MM.1S (cell line): Measurements from ENCODE around the gene EGLN2.
"Not testable (repeated sequence)": the region's sequence is repeated elsewhere in the genome, so short reads cannot be mapped to it uniquely, and the experiment has no call there.

Experiments
- DNase-seq: peaks from one replicate; pipeline ENCODE4 v3.0.0-alpha.2; 2015
- H2AFZ ChIP-seq: fragments of 300-600 bp; sonication (generic); 2 replicates; pipeline ENCODE4 v1.6.0; 2016; ENCODE audit warnings: antibody characterized with exemption, low read length
- H3F3A ChIP-seq: fragments of 300-600 bp; sonication (generic); 2 replicates; pipeline ENCODE4 v1.6.1; 2016; ENCODE audit warnings: mild to moderate bottlenecking, antibody characterized with exemption, low read length, moderate library complexity, mixed read lengths; ENCODE audit not compliant: insufficient read depth
- H3K27ac ChIP-seq: fragments of 300-600 bp; sonication (generic); 2 replicates; pipeline ENCODE4 v1.5.1; 2016; ENCODE audit warnings: mild to moderate bottlenecking, low read length
- H3K27me3 ChIP-seq: fragments of 300-600 bp; sonication (generic); replicated peaks from 2 replicates; pipeline ENCODE4 v1.6.0; 2016; ENCODE audit warnings: low read length; ENCODE audit not compliant: insufficient read depth
- H3K36me3 ChIP-seq: fragments of 300-600 bp; sonication (generic); replicated peaks from 2 replicates; pipeline ENCODE4 v1.6.1; 2016; ENCODE audit warnings: mild to moderate bottlenecking, low read length, mixed read lengths; ENCODE audit not compliant: insufficient read depth
- H3K4me1 ChIP-seq: fragments of 300-600 bp; sonication (generic); 2 replicates; pipeline ENCODE4 v1.6.1; 2016; ENCODE audit warnings: low read length, mixed read lengths
- H3K4me2 ChIP-seq: fragments of 300-600 bp; sonication (generic); 2 replicates; pipeline ENCODE4 v1.6.0; 2016; ENCODE audit warnings: low read depth, low read length
- H3K4me3 ChIP-seq: fragments of 300-600 bp; sonication (generic); 2 replicates; pipeline ENCODE4 v1.5.1; 2016; ENCODE audit warnings: low read length, mixed read lengths
- H3K79me2 ChIP-seq: fragments of 300-600 bp; sonication (generic); 2 replicates; pipeline ENCODE4 v1.6.1; 2016; ENCODE audit warnings: mixed run types, low read length, mixed read lengths
- H3K9ac ChIP-seq: fragments of 300-600 bp; sonication (generic); 2 replicates; pipeline ENCODE4 v1.6.1; 2016; ENCODE audit warnings: low read length, mixed read lengths
- H3K9me2 ChIP-seq: fragments of 300-600 bp; sonication (generic); replicated peaks from 2 replicates; pipeline ENCODE4 v1.6.1; 2016; ENCODE audit warnings: mild to moderate bottlenecking, low read length, mixed read lengths; ENCODE audit not compliant: insufficient read depth
- H3K9me3 ChIP-seq: fragments of 300-600 bp; sonication (generic); replicated peaks from 2 replicates; pipeline ENCODE4 v1.6.1; 2016; ENCODE audit warnings: mild to moderate bottlenecking, low read length, mixed read lengths; ENCODE audit not compliant: insufficient read depth
- H4K20me1 ChIP-seq: fragments of 300-600 bp; sonication (generic); 2 replicates; pipeline ENCODE4 v1.6.1; 2016; ENCODE audit warnings: mild to moderate bottlenecking, low read length, moderate library complexity, mixed read lengths; ENCODE audit not compliant: insufficient read depth
- EZH2 ChIP-seq: fragments of 300-600 bp; sonication (generic); optimal IDR thresholded peaks from 2 replicates; pipeline ENCODE3; 2017; ENCODE audit warnings: low read depth, mild to moderate bottlenecking, antibody characterized with exemption, low read length, mixed read lengths
- EZH2phosphoT487 ChIP-seq: fragments of 300-600 bp; sonication (generic); IDR thresholded peaks from 2 replicates; pipeline ENCODE4 v1.6.1; 2018; ENCODE audit warnings: antibody characterized with exemption, low read length
- TF ChIP-seq, protein P1 (sequence below): fragments of 300-600 bp; sonication (generic); IDR thresholded peaks from 2 replicates; pipeline ENCODE4 v1.5.1; 2016; ENCODE audit warnings: antibody characterized with exemption, low read length, mixed read lengths

EGLN2 gene

DNA sequence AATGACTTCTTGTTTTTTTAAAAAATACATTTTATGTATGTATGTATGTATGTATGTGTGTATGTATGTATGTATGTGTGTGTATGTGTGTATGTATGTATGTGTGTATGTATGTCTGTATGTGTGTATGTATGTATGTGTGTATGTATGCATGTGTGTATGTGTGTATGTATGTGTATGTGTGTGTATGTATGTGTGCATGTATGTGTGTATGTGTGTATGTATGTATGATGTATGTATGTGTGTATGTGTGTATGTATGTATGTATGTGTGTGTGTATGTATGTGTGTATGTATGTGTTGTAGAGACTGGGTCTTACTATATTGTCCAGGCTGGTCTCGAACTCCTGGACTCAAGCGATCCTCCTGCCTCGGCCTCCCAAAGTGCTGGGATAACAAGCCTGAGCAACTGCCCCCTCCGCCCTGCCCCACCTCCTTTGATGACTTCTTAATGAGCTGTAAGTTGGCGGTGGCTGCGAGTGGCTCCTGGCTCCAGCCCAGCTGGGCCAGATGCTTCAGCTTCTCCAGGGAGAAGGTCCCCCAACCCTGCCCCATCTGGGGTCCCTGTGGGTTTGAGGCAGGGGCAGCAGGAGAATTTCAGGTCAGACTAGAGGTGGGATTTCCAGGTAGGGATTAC, 26.6 kb downstream of the EGLN2 start:
- not testable (repeated sequence) for H3K9me3 ChIP-seq, H3K27ac ChIP-seq, H4K20me1 ChIP-seq, H2AFZ ChIP-seq, DNase-seq, H3K4me1 ChIP-seq, H3K79me2 ChIP-seq, H3K4me2 ChIP-seq, H3F3A ChIP-seq, H3K9ac ChIP-seq, H3K4me3 ChIP-seq, H3K36me3 ChIP-seq, H3K9me2 ChIP-seq, H3K27me3 ChIP-seq

DNA sequence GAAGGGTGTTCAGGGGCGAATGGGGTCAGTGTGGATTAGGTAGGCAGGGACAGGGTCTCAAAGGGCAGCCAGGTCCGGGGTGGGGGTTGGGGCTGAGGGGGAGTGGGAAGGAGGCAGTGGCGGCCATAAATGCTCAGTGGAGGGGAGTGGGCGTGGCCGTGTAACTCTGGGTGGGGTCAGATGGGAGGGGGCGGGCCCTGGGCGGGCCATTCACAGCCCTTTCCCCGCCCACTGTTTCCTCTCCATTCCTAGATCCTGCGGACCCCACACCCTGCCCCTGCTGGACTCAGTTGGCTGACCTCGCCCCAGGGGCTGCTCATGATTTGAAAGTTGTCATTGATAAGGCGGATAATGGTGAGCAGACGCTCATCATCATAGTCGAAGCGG, 27.3 kb downstream of the EGLN2 start:
- H3K4me3 ChIP-seq, H2AFZ ChIP-seq, H3F3A ChIP-seq, H3K27me3 ChIP-seq, H3K4me1 ChIP-seq, DNase-seq, H3K36me3 ChIP-seq, H3K79me2 ChIP-seq, H3K4me2 ChIP-seq, H3K9ac ChIP-seq, H3K9me2 ChIP-seq, H4K20me1 ChIP-seq, H3K9me3 ChIP-seq, H3K27ac ChIP-seq: not testable (repeated sequence)

DNA sequence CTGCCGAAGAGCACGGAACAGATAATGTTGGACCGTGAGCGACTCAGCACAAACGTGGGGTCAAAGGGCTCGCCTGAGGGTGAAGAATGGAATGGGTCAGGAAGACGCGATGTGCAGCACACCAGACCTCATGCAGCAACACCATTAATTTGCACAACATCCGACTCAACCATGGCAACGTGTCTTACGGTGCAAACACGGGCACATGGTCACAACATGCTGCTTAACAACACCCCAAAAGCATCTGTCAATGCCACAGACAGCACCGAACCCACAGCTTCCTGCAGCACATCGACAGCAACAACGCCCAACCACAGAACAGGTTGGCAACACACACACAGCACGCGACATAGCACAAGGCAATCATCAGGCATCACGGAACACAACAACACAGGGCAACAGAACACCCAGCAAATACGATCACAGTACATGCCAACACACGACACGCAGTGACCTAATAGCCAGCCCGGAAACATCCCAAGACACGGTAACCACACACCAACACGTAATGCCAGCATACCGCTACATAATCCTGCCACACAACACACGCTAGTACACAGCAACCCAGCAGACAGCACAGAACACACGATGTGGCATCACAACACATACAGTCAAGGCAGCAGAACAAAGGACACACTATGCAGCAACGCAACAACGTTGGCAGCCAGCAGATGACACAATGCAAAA, 27.9 kb downstream of the EGLN2 start:
- not testable (repeated sequence) for H3K27me3 ChIP-seq, H4K20me1 ChIP-seq, H3K9ac ChIP-seq, H3F3A ChIP-seq, H3K79me2 ChIP-seq, H2AFZ ChIP-seq, H3K9me3 ChIP-seq, H3K27ac ChIP-seq, H3K4me3 ChIP-seq, H3K4me1 ChIP-seq, H3K36me3 ChIP-seq, DNase-seq, H3K9me2 ChIP-seq, H3K4me2 ChIP-seq

DNA sequence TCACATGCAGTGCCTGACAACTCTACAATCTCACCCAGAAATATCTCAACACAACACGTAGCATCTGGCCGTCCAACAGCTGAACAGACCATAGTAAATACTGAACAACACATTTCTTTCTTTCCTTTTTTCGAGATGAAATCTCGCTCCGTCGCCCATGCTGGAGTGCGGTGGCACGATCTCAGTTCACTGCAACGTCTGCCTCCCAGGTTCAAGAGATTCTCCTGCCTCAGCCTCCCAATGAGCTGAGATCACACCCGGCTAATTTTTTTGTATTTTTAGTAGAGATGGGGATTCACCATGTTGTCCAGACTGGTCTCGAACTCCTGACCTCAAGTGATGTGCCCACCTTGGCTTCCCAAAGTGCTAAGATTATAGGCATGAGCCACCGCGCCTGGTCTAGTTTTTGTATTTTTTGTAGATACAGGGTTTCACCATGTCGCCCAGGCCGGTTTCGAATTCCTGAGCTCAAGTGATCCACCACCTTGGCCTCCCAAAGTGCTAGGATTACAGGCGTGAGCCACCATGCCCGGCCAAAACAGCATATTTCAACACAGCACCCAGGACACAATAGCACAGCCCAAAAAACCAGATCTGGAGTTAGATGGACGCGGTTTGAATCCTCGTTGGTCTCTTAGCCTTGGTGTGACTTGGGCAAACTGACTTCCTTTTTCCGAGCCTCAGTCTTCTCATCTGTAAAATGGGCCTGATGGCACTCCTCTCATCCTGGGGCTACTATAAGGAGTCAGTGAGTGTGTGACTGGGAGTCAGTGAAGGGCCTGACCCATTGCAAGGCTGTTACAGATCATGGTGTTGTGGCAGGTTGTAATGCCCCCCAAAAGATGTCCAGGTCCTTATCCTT, 28.6 kb downstream of the EGLN2 start:
- Histone ChIP-seq H3K27ac (no peak overlapping the region), H3K27me3 (peaks cover 6% of the 10 kb centered on the region; the same call in 1 of the 2 replicates), H3K9me2 (no peaks in the 10 kb centered on the region), H3K9ac (no peak overlapping the region), H3K4me2 (no peak overlapping the region), H3K79me2 (no peaks in the 10 kb centered on the region), H3K4me3 (no peak overlapping the region), H4K20me1 (no peaks in the 10 kb centered on the region), H3K4me1 (no peaks in the 10 kb centered on the region), H3F3A (no peaks in the 10 kb centered on the region), H3K36me3 (no peaks in the 10 kb centered on the region), H2AFZ (no peak overlapping the region), H3K9me3 (no peaks in the 10 kb centered on the region)
- TF ChIP-seq EZH2, result no peak
- TF ChIP-seq EZH2phosphoT487, result no peak
- TF ChIP-seq, protein P1, sequence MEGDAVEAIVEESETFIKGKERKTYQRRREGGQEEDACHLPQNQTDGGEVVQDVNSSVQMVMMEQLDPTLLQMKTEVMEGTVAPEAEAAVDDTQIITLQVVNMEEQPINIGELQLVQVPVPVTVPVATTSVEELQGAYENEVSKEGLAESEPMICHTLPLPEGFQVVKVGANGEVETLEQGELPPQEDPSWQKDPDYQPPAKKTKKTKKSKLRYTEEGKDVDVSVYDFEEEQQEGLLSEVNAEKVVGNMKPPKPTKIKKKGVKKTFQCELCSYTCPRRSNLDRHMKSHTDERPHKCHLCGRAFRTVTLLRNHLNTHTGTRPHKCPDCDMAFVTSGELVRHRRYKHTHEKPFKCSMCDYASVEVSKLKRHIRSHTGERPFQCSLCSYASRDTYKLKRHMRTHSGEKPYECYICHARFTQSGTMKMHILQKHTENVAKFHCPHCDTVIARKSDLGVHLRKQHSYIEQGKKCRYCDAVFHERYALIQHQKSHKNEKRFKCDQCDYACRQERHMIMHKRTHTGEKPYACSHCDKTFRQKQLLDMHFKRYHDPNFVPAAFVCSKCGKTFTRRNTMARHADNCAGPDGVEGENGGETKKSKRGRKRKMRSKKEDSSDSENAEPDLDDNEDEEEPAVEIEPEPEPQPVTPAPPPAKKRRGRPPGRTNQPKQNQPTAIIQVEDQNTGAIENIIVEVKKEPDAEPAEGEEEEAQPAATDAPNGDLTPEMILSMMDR, result no peak
- no peak for DNase-seq
